NCI-H128 (cell line): ENCODE measurements around the gene UBE2D3.

Experiments used
- DNase-seq: peaks from one replicate; lab custom pipeline; 2025; ENCODE audit not compliant: unreplicated experiment; lab: John Stamatoyannopoulos, UW

Gene UBE2D3

GRCh38 chr4:102758241-102759160 lies 68.8 kb downstream of the UBE2D3 start:
- DNase-seq = no peak

- no peak for DNase-seq
These were observed 69.7 kb downstream of the UBE2D3 start for GRCh38 chr4:102757681-102758080.

- DNase-seq = no peak
These were observed 73.3 kb downstream of the UBE2D3 start for GRCh38 chr4:102754044-102754443.

GRCh38 chr4:102751941-102752340 lies 75.4 kb downstream of the UBE2D3 start:
- DNase-seq = no peak
